GM10266 (cell line): ENCODE results near the gene ATRN.

Source experiments
- DNase-seq: peaks from one replicate; pipeline ENCODE4 v3.0.0; 2012; ENCODE audit errors: extremely low spot score
- TF ChIP-seq, protein P1 (sequence below): IDR thresholded peaks from 2 replicates; pipeline ENCODE4 v1.5.1; 2012; ENCODE audit warnings: mild to moderate bottlenecking, low read depth; ENCODE audit not compliant: control insufficient read depth, insufficient read depth; ENCODE audit errors: missing control alignments

ATRN gene

DNA sequence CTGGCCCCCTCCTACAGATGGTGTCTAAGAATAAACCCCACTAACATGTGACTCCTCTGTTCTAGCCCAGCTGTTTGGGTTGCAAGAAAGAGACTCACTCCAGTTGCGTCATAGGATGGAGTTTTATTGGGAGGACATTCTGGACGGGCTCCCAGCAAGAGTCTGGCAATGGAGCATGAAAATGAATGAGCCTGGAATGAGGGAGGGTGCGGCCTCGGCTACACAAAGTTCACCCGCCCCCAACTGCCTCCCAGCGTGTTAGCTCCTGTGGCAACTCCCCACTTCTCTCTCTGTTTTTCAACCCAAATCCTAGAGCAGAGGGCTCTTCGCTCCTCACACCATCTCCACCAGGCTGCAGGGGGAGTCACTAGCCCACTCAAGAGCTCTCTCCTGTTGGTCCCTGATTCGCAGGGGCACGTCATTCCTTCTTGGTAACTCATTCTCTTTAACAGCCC, 216.1 kb downstream of the ATRN start:
- TF ChIP-seq, protein P1, sequence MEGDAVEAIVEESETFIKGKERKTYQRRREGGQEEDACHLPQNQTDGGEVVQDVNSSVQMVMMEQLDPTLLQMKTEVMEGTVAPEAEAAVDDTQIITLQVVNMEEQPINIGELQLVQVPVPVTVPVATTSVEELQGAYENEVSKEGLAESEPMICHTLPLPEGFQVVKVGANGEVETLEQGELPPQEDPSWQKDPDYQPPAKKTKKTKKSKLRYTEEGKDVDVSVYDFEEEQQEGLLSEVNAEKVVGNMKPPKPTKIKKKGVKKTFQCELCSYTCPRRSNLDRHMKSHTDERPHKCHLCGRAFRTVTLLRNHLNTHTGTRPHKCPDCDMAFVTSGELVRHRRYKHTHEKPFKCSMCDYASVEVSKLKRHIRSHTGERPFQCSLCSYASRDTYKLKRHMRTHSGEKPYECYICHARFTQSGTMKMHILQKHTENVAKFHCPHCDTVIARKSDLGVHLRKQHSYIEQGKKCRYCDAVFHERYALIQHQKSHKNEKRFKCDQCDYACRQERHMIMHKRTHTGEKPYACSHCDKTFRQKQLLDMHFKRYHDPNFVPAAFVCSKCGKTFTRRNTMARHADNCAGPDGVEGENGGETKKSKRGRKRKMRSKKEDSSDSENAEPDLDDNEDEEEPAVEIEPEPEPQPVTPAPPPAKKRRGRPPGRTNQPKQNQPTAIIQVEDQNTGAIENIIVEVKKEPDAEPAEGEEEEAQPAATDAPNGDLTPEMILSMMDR: no peak
- no peak for DNase-seq

DNA sequence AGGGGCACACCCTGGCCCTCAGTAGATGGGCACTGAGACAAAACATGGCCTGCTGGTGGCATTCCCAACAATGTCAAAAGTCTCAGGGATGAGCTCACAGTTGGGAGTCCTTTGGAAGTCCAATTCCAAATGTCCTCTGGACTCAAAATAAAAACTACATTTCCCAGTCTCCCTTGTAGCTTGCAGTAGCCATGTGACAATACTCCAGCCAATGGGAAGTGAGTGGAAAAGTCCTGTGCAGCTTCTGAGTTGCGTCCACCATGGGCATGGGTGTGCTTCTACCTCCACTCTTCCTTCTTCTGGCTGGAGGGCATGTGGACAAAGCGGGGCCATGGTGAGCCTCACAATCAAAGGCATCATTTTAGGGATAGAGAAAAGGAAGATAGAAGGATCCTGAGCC, 216.8 kb downstream of the ATRN start:
- TF ChIP-seq, protein P1: no peak
- no peak for DNase-seq

DNA sequence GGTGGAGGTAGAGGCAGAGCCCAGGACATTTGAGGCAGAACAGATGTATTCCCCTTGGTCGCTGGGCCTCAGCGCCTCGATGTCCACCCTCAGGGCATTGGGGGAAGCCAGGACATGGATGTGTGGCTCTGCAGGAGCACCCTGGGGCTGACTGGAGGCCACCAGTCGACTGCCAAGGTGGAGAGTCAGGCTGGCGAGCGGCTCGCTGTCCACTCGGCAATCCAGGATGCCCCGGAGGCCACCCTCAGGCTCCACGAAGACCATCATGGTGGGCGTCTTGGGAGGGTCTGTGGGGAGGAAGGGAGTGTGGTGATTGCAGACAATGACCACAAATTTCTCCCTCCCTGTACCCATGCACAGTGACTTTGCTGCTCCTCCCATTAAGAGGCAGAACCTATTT, 219.2 kb downstream of the ATRN start:
- TF ChIP-seq, protein P1: no peak
- DNase-seq: no peak

DNA sequence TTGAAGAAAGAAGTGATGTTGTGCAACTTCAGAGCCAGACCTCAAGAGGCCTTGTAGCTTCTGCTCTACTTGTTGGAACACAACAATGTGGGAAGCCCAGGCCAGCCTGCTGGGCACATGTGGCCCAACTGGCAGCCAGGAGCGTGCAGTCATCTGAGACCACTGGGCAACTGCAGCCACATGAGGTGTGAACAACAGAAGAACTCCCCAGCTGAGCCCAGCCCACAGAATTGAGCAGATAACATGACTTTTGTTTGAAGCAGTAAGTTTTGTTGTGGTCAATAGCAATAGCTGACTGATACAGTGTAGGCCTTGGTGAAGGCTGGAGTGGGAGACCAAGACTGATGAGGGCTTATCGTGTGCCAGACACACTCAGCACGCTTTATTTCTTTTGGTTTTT, 219.6 kb downstream of the ATRN start:
- TF ChIP-seq, protein P1: no peak
- no peak for DNase-seq

DNA sequence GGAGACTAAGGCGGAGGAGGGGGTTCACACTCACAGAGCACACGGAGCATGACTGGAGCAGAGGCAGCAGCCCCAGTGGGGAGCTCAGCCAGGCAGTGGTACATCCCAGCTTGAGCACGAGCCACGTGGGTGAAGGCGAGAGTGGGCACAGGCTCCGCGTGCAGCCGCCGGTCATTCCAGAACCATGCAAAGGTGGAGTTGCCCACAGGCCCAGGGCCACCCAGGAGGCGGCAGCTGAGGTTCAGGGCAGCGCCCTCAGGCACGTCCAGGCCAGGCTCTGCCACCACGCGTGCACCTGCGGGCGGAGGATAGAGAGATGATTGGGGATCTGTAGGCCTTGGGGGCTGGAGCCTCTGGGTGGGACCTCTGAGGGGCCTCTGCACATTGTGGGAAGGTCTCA, 220.5 kb downstream of the ATRN start:
- TF ChIP-seq, protein P1: no peak
- DNase-seq: no peak

DNA sequence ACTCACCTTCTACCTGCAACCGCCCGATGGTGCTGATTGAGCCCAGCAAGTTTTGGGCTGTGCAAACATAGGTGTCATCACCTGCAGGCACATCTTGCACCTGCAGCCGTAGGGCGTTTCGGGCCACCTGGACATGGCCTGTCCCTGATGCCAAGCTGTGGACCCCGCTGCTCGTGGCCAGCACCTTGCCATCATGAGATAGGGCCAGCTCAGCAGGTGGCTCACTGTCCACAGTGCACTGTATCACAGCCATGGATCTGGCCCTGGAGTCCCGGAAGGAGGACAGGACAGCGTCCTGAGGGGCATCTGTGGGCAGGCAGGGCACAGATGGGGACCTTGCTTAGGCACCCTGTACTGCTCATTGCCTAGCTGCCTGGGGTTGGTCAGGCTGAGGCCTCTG, 221.1 kb downstream of the ATRN start:
- DNase-seq: no peak
- TF ChIP-seq, protein P1: no peak

DNA sequence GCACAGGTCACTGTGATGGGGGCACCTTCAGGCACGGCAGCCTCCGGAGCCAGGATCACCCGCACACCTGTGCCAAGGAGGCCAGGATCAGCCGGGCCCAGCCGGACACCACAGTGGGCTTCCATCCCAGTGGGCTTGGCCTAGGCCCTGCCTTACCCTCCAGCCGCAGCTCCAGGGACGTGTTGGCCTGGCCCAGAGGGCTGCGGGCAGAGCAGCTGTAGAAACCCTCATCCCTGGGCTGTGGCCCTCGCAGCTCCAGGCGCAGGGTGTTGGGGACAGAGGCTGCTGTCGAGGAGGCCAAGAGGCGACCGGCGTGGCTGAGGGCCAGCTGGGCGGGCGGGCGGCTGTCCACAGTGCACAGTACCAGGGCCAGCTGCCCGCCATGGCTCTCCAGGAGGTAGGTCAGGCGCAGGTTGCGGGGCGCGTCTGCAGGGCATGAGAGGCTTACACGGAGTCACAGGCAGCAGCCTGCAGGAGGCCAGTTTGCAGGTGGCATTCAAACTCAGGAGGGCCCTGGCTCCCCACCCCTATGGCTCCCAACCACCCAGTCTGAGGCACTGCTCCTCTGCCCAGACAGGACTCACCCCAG, 222.0 kb downstream of the ATRN start:
- TF ChIP-seq, protein P1: no peak
- DNase-seq: no peak
